ENCODE results near the gene ABHD17C.

- TF ChIP-seq, protein P1, sequence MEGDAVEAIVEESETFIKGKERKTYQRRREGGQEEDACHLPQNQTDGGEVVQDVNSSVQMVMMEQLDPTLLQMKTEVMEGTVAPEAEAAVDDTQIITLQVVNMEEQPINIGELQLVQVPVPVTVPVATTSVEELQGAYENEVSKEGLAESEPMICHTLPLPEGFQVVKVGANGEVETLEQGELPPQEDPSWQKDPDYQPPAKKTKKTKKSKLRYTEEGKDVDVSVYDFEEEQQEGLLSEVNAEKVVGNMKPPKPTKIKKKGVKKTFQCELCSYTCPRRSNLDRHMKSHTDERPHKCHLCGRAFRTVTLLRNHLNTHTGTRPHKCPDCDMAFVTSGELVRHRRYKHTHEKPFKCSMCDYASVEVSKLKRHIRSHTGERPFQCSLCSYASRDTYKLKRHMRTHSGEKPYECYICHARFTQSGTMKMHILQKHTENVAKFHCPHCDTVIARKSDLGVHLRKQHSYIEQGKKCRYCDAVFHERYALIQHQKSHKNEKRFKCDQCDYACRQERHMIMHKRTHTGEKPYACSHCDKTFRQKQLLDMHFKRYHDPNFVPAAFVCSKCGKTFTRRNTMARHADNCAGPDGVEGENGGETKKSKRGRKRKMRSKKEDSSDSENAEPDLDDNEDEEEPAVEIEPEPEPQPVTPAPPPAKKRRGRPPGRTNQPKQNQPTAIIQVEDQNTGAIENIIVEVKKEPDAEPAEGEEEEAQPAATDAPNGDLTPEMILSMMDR (IDR thresholded peaks at IDR 0.05), result no peak
- TF ChIP-seq POLR2AphosphoS5 (IDR thresholded peaks at IDR 0.05; ENCODE audit: insufficient read depth in 1 of 2, low read depth in 1 of 2), result no peak
These were observed 26.4 kb downstream of the ABHD17C start for GRCh38 chr15:80721476-80721875.

Data from vagina (tissue), 2 donors.